SH-SY5Y (cell line): ENCODE measurements around the gene GP9.

Source experiments
- GATA2 ChIP-seq: IDR thresholded peaks from 2 replicates; pipeline ENCODE4 v1.6.1; 2011; ENCODE audit warnings: mild to moderate bottlenecking, low read depth, low read length
- GATA3 ChIP-seq: IDR thresholded peaks from 2 replicates; pipeline ENCODE4 v1.6.1; 2011; ENCODE audit warnings: low read depth, mild to moderate bottlenecking, low read length, moderate library complexity

GRCh38 chr3:129100274-129100673 is 39.7 kb downstream of the GP9 start:
- TF ChIP-seq GATA3, result no peak
- TF ChIP-seq GATA2, result no peak
